ENCODE data around the gene COL7A1. TPM values are rescaled to one million over a fixed set of nuclear protein-coding genes. Genes with fewer than 3 reads are reported as not detected.

Gene COL7A1
- total RNA-seq, 1 experiment from 2014 or later = 8.1 TPM

- peak; percentile 95 for TF ChIP-seq HMGXB4 (CRISPR knock-in tag; IDR thresholded peaks at IDR 0.05)
- peak; percentile 25; the same call in 1 of the 2 replicates for TF ChIP-seq MAX (CRISPR knock-in tag; IDR thresholded peaks at IDR 0.05)
- TF ChIP-seq GABPB1 (CRISPR knock-in tag; IDR thresholded peaks at IDR 0.05) = 0 out of 2 replicates have a peak, but pooled peaks have one; percentile 6
- TF ChIP-seq ZBTB43 (CRISPR knock-in tag; IDR thresholded peaks at IDR 0.05) = peak; percentile 65; the same call in 1 of the 2 replicates
Measured at GRCh38 chr3:48635222-48636021, 40.3 kb upstream of the COL7A1 start, which contains the start of gene SLC26A6 (continued).

GRCh38 chr3:48634661-48635221, 39.6 kb upstream of the COL7A1 start:
- CTCF ChIA-PET = interaction anchor here (0.8 to 3.6 kb wide), 36 partner anchors 10 to 440 kb away, joined by 3 to 51 read pairs (median 8); partner anchors contain the start of genes ATRIP, CCDC51, CELSR3 and COL7A1
- Mint-ChIP-seq H3K27me3 (ENCODE audit: low read depth) (no peaks in the 10 kb centered on the region), H3K4me3 (peak overlapping the region; percentile 84), H3K4me1 (peaks cover 32% of the 10 kb centered on the region), H3K9me3 (no peaks in the 10 kb centered on the region), H3K36me3 (peaks cover 28% of the 10 kb centered on the region), H3K27ac (peak overlapping the region; percentile 36; the same call in 1 of the 2 replicates)
- POLR2A ChIA-PET = interaction anchor here (0.6 to 2.7 kb wide), 10 partner anchors 10 to 160 kb away, joined by 3 to 41 read pairs (median 5); partner anchors contain the start of genes CELSR3, IP6K2 and UQCRC1
- ATAC-seq = peak; percentile 29
- peak; percentile 72 for DNase-seq (ENCODE audit: low spot score)
- no peak for TF ChIP-seq ZNF219 (CRISPR knock-in tag; IDR thresholded peaks at IDR 0.05; ENCODE audit: borderline replicate concordance)
- no peak for TF ChIP-seq HMGA2 (CRISPR knock-in tag; IDR thresholded peaks at IDR 0.05)
- TF ChIP-seq PRRX2 (CRISPR knock-in tag; IDR thresholded peaks at IDR 0.05) = no peak
- peak; percentile 45; the same call in 1 of the 2 replicates for TF ChIP-seq TP53 (CRISPR knock-in tag; IDR thresholded peaks at IDR 0.05)
- TF ChIP-seq PRDM15 (CRISPR knock-in tag; IDR thresholded peaks at IDR 0.05) = peak; percentile 89
- TF ChIP-seq GABPB1 (CRISPR knock-in tag; IDR thresholded peaks at IDR 0.05) = no peak; the same call in 1 of the 2 replicates
- no peak for TF ChIP-seq NR2C2 (CRISPR knock-in tag; IDR thresholded peaks at IDR 0.05)
- TF ChIP-seq CTCF (IDR thresholded peaks at IDR 0.05) = no peak
- no peak for TF ChIP-seq MXD4 (CRISPR knock-in tag; IDR thresholded peaks at IDR 0.05; ENCODE audit: borderline replicate concordance)
- peak; percentile 52; the same call in 1 of the 2 replicates for TF ChIP-seq MYBL2 (CRISPR knock-in tag; IDR thresholded peaks at IDR 0.05)
- no peak for TF ChIP-seq GRHL2 (CRISPR knock-in tag; IDR thresholded peaks at IDR 0.05; ENCODE audit: insufficient replicate concordance, severe bottlenecking)
- TF ChIP-seq NR3C1 (CRISPR knock-in tag; conservative IDR thresholded peaks at IDR 0.05; ENCODE audit: low read depth) = no peak; the same call in 1 of the 2 replicates
- 0 out of 2 replicates have a peak, but pooled peaks have one; percentile 22 for TF ChIP-seq GTF2I (CRISPR knock-in tag; conservative IDR thresholded peaks at IDR 0.05)
- no peak for TF ChIP-seq OVOL2 (CRISPR knock-in tag; IDR thresholded peaks at IDR 0.05; ENCODE audit: borderline replicate concordance)
- TF ChIP-seq SMAD3 (CRISPR knock-in tag; IDR thresholded peaks at IDR 0.05; ENCODE audit: borderline replicate concordance) = no peak
- no peak; the same call in 1 of the 2 replicates for TF ChIP-seq USF2 (CRISPR knock-in tag; IDR thresholded peaks at IDR 0.05)
- no peak for TF ChIP-seq AFF4 (CRISPR knock-in tag; IDR thresholded peaks at IDR 0.05; ENCODE audit: borderline replicate concordance)
